HepG2 (cell line): Measurements from ENCODE around the gene EFNA3. TPM values are rescaled to one million over a fixed set of nuclear protein-coding genes. Genes with fewer than 3 reads are reported as not detected.

Experiments used
- ATAC-seq: fragments of 200-7000 bp; cut with Tn5 transposase; 3 replicates; pipeline ENCODE4 v1.9.1; 2020; ENCODE audit warnings: mild to moderate bottlenecking, moderate library complexity
- BruUV-seq: library from RNA; stranded (reverse); fragments of 400-500 nt; replicated peaks from 2 replicates; lab custom pipeline; 2021; lab: Mats Ljungman, UMichigan
- CTCF ChIA-PET: fragments of 300-600 bp; formaldehyde crosslinking; extraction: SDS; loops from one replicate; lab custom pipeline; 2021; ENCODE audit warnings: low total read pairs, inconsistent platforms, low intra/inter-chr PET ratio; lab: Yijun Ruan, JAX
- POLR2A ChIA-PET: fragments of 350-600 bp; sonication (Branson Sonifier 250); formaldehyde crosslinking; loops from one replicate; lab custom pipeline; 2020; ENCODE audit warnings: antibody characterized with exemption, inconsistent platforms; lab: Yijun Ruan, JAX
- DNase-seq: peaks from one replicate; pipeline ENCODE4 v3.0.0-alpha.2; 2015; ENCODE audit warnings: low spot score
- FAIRE-seq: peaks from 3 replicates; lab custom pipeline; 2011; peaks lifted over from hg19 to GRCh38; lab: Jason Lieb, UNC
- H2AFZ ChIP-seq: one replicate; pipeline ENCODE4 v1.6.1; 2011; ENCODE audit warnings: low read length, inconsistent platforms
- H3K27ac ChIP-seq: fragments of 300-600 bp; 3 replicates; pipeline ENCODE4 v1.8.0; 2011; ENCODE audit warnings: mixed run types, mild to moderate bottlenecking, mixed read lengths, low read length, inconsistent platforms; ENCODE audit not compliant: insufficient read depth; ENCODE audit errors: extremely low read length
- H3K27me3 ChIP-seq, 2 experiments: fragments of 200-600 bp in 1 of 2; 2 replicates in 1 of 2; 3 replicates in 1 of 2; pipeline versions ENCODE4 v1.6.0 to v1.8.0; 2011; ENCODE audit warnings: low read length in 2 of 2, mild to moderate bottlenecking in 2 of 2, moderate library complexity in 2 of 2, inconsistent platforms in 1 of 2; ENCODE audit not compliant: insufficient read depth in 2 of 2, control insufficient read depth in 1 of 2
- H3K36me3 ChIP-seq, 2 experiments: fragments of 200-600 bp in 1 of 2; replicated peaks in 1 of 2; 2 replicates in 1 of 2; 3 replicates in 1 of 2; pipeline versions ENCODE4 v1.5.1 to v1.8.0; 2011; ENCODE audit warnings: low read length in 2 of 2, inconsistent platforms in 1 of 2; ENCODE audit not compliant: insufficient read depth in 2 of 2, control insufficient read depth in 1 of 2
- H3K4me1 ChIP-seq: 2 replicates; pipeline ENCODE4 v1.5.1; 2012; ENCODE audit warnings: low read length, inconsistent platforms; ENCODE audit not compliant: insufficient read depth
- H3K4me2 ChIP-seq: 2 replicates; pipeline ENCODE4 v1.6.0; 2011; ENCODE audit warnings: low read depth, low read length, inconsistent platforms
- H3K4me3 ChIP-seq, 3 experiments: fragments of 200-600 bp in 1 of 3; sonication (generic), shearing (Covaris generic) in 1 of 3; replicated peaks in 1 of 3; 2 replicates each; pipeline ENCODE4 v1.5.1; 2011 to 2016; ENCODE audit warnings: low read length in 3 of 3, inconsistent platforms in 2 of 3, low read depth in 2 of 3, mild to moderate bottlenecking in 2 of 3, control low read depth in 1 of 3, mixed read lengths in 1 of 3; ENCODE audit not compliant: insufficient read depth in 1 of 3
- H3K79me2 ChIP-seq: one replicate; pipeline ENCODE4 v1.6.1; 2011; ENCODE audit warnings: low read length, inconsistent platforms; ENCODE audit not compliant: insufficient read depth
- H3K9ac ChIP-seq: 2 replicates; pipeline ENCODE4 v1.6.0; 2011; ENCODE audit warnings: mild to moderate bottlenecking, low read depth, low read length, inconsistent platforms; ENCODE audit not compliant: insufficient read depth
- H3K9me3 ChIP-seq: 2 replicates; pipeline ENCODE4 v1.5.1; 2012; ENCODE audit warnings: mild to moderate bottlenecking, low read length
- H4K20me1 ChIP-seq: 2 replicates; pipeline ENCODE4 v1.6.0; 2011; ENCODE audit warnings: inconsistent platforms, mild to moderate bottlenecking, low read length, moderate library complexity; ENCODE audit not compliant: insufficient read depth
- BCL3 ChIP-seq: sonication (generic); formaldehyde crosslinking; IDR thresholded peaks from 2 replicates; pipeline ENCODE4 v1.5.1; 2020; ENCODE audit warnings: mild to moderate bottlenecking, missing genetic modification reagents, moderate library complexity
- GATAD2A ChIP-seq: IDR thresholded peaks from 2 replicates; pipeline ENCODE4 v1.6.1; 2016
- HNF4A ChIP-seq: sonication (generic); formaldehyde crosslinking; IDR thresholded peaks from 2 replicates; pipeline ENCODE4 v1.4.0; 2020; ENCODE audit warnings: missing genetic modification reagents
- PHF5A ChIP-seq: IDR thresholded peaks from one replicate; pipeline ENCODE4 v1.6.1; 2018; ENCODE audit warnings: low read depth, missing genetic modification reagents; ENCODE audit not compliant: unreplicated experiment
- RAD21 ChIP-seq: fragments of 450-650 bp; formaldehyde crosslinking; IDR thresholded peaks from 2 replicates; pipeline ENCODE4 v1.5.0; 2020; ENCODE audit warnings: mild to moderate bottlenecking
- SNAPC5 ChIP-seq: sonication (generic); formaldehyde crosslinking; IDR thresholded peaks from 2 replicates; pipeline ENCODE4 v1.8.1; 2023; ENCODE audit warnings: mild to moderate bottlenecking, missing genetic modification reagents, borderline replicate concordance
- SOX13 ChIP-seq, 3 experiments: fragments of 450-650 bp in 1 of 3; sonication (generic) in 1 of 3; formaldehyde crosslinking in 1 of 3; IDR thresholded peaks in 2 of 3; conservative IDR thresholded peaks in 1 of 3; 2 replicates each; pipeline versions ENCODE4 v1.5.0 to v1.6.1; 2016 to 2020; ENCODE audit warnings: antibody characterized with exemption in 1 of 3, mild to moderate bottlenecking in 1 of 3, missing compliant biosample characterization in 1 of 3, missing genetic modification reagents in 1 of 3, moderate library complexity in 1 of 3
- ZBTB26 ChIP-seq: IDR thresholded peaks from 2 replicates; pipeline ENCODE4 v1.6.1; 2016; ENCODE audit warnings: missing compliant biosample characterization, missing genetic modification reagents, borderline replicate concordance
- ZMYM2 ChIP-seq: sonication (generic); formaldehyde crosslinking; IDR thresholded peaks from 2 replicates; pipeline ENCODE4 v1.8.0; 2022; ENCODE audit warnings: mild to moderate bottlenecking, missing genetic modification reagents
- ZNF225 ChIP-seq: sonication (generic); formaldehyde crosslinking; IDR thresholded peaks from 2 replicates; pipeline ENCODE4 v1.4.0; 2020; ENCODE audit warnings: mild to moderate bottlenecking, missing genetic modification reagents
- ZNF24 ChIP-seq: fragments of 450-650 bp; IDR thresholded peaks from 2 replicates; pipeline ENCODE4 v1.6.1; 2017; ENCODE audit warnings: antibody characterized with exemption, mild to moderate bottlenecking
- ZNF574 ChIP-seq: sonication (generic); formaldehyde crosslinking; IDR thresholded peaks from 2 replicates; pipeline ENCODE4 v1.4.0; 2020; ENCODE audit warnings: missing genetic modification reagents
- ZNF768 ChIP-seq: sonication (generic); formaldehyde crosslinking; IDR thresholded peaks from 2 replicates; pipeline ENCODE4 v1.4.0; 2020; ENCODE audit warnings: missing genetic modification reagents
- WGBS: methylation state at CpG from one replicate; pipeline ENCODE4 v1.1.6; 2017; ENCODE audit warnings: low lambda C conversion rate; 5-methylcytosine and 5-hydroxymethylcytosine counted together
- in situ Hi-C: cut with HindIII; loops from 2 replicates; pipeline ENCODE4 v1.10.0; 2017; ENCODE audit warnings: low pct_unique_long_range_greater_than_20kb; ENCODE audit not compliant: extremely low pct_ligation_motif_present
- intact Hi-C: fragments of 100-400 bp; cut with micrococcal nuclease; formaldehyde crosslinking; loops from one replicate; pipeline ENCODE4 v1.10.0; 2022; ENCODE audit not compliant: unreplicated experiment
- polyA plus RNA-seq, 8 experiments: library from polyadenylated mRNA; depleted of rRNA in 3 of 8; stranded (reverse) in 7 of 8; unstranded in 1 of 8; fragments of >200 nt; fragmentation: Illumina TruSeq in 4 of 8; extraction: Trizol in 4 of 8; gene quantifications; 2 replicates each; pipeline versions ENCODE4 v1.2.1 to v1.2.3, GENCODE V29; 2011 to 2016; ENCODE audit warnings: low read depth in 4 of 8, missing spikeins in 1 of 8, mixed read lengths in 1 of 8; ENCODE audit not compliant: insufficient read depth in 1 of 8
- total RNA-seq, 5 experiments: library from RNA; depleted of rRNA; stranded (reverse); fragments of >200 nt; fragmentation: Illumina TruSeq; extraction: Trizol; gene quantifications; 2 replicates each; pipeline ENCODE4 v1.2.3, GENCODE V29; 2016; ENCODE audit warnings: low read depth in 1 of 5

EFNA3 gene
- total and polyA plus RNA-seq, 2 of the 13 experiments (the other 11 are each of a cell fraction or from before 2014, with no cell fraction given) = 1.0 to 5.7 TPM

GRCh38 chr1:155064111-155064831 lies 14.4 kb upstream of the EFNA3 start (continued):
- TF ChIP-seq SNAPC5 (CRISPR knock-in tag) (no peak), RAD21 (CRISPR knock-in tag) (no peak), ZNF574 (peak; percentile 0; the same call in 1 of the 2 replicates), BCL3 (CRISPR knock-in tag) (0 out of 2 replicates have a peak, but pooled peaks have one; percentile 8), ZNF768 (CRISPR knock-in tag) (no peak)

GRCh38 chr1:155064832-155065429 lies 13.7 kb upstream of the EFNA3 start:
- Histone ChIP-seq H3K27ac (peak overlapping the region; percentile 92), H3K36me3 (peaks cover 3 to 9% of the 10 kb centered on the region in 2 experiments; a peak in 3 of 5 replicates), H4K20me1 (no peaks in the 10 kb centered on the region), H3K27me3 (no peaks in the 10 kb centered on the region), H3K4me2 (peak overlapping the region; percentile 100), H3K9me3 (no peaks in the 10 kb centered on the region), H3K9ac (peak overlapping the region; percentile 20), H3K79me2 (peaks cover 9% of the 10 kb centered on the region), H3K4me1 (peaks cover 36% of the 10 kb centered on the region), H3K4me3 (peak overlapping the region in 2 of 3 experiments; percentile 83 to 91; a peak in 1 of 6 replicates), H2AFZ (no peak overlapping the region)
- CTCF ChIA-PET = interaction anchor here (4.0 kb wide), 1 partner anchor 20 kb away, joined by 39 read pairs; no protein-coding TSS in a partner anchor
- no TSS peak for BruUV-seq
- in situ Hi-C loops (loop anchor here (5.0 kb wide), 1 partner anchor 83 kb away; the partner anchor contains the start of gene FLAD1), intact Hi-C loops (loop anchor here (5.0 kb wide), 1 partner anchor 68 kb away; no protein-coding TSS in a partner anchor)
- no peak for ATAC-seq
- DNase-seq = peak; percentile 38
- POLR2A ChIA-PET = interaction anchor here (0.7 to 3.0 kb wide), 9 partner anchors 12 to 649 kb away, joined by 3 to 11 read pairs (median 3); partner anchors contain the start of genes ADAM15 and EFNA3
- peak; percentile 62 for FAIRE-seq
- WGBS = 48% methylated on average over 5 of the region's 5 CpGs
- no peak for TF ChIP-seq ZBTB26 (CRISPR knock-in tag)
- no peak for TF ChIP-seq ZNF24
- TF ChIP-seq ZMYM2 (CRISPR knock-in tag) = 0 out of 2 replicates have a peak, but pooled peaks have one; percentile 13
- TF ChIP-seq SOX13 (IDR thresholded peaks at IDR 0.05) = no peak
- peak in 1 of 2 experiments; percentile 31; a peak in 1 of 4 replicates for TF ChIP-seq SOX13 (CRISPR knock-in tag; conservative IDR thresholded peaks at IDR 0.05 in 1 of 2, IDR thresholded peaks at IDR 0.05 in 1 of 2)
- TF ChIP-seq ZNF225 (CRISPR knock-in tag) = no peak
- TF ChIP-seq HNF4A = peak; percentile 25; the same call in 1 of the 2 replicates
- no peak for TF ChIP-seq PHF5A (CRISPR knock-in tag)
- TF ChIP-seq GATAD2A (CRISPR knock-in tag) = 0 out of 2 replicates have a peak, but pooled peaks have one; percentile 20
